Lung (tissue), 12 donors: ENCODE data around the gene ZNF641. TPM values are rescaled to one million over a fixed set of nuclear protein-coding genes. Genes with fewer than 3 reads are reported as not detected.

Source experiments
- ATAC-seq: fragments of 200-7000 bp; cut with Tn5 transposase; one replicate; pipeline ENCODE4 v1.9.1; 2020; ENCODE audit warnings: moderate number of reproducible peaks; ENCODE audit not compliant: insufficient read depth, low FRiP score
- DNase-seq, 3 donors: peaks; one replicate each; pipeline ENCODE4 v3.0.0-alpha.2; 2013 to 2017
- H3K27ac ChIP-seq, 2 donors: one replicate each; pipeline ENCODE4 v1.5.1; 2013; ENCODE audit warnings: mild to moderate bottlenecking in 2 of 2, moderate library complexity in 2 of 2, control low read depth in 1 of 2, inconsistent platforms in 1 of 2, low read depth in 1 of 2, low read length in 1 of 2
- H3K27me3 ChIP-seq, 3 donors: one replicate each; pipeline ENCODE4 v1.5.1; 2013; ENCODE audit warnings: low read length in 2 of 3; ENCODE audit not compliant: control insufficient read depth in 3 of 3, insufficient read depth in 3 of 3
- H3K36me3 ChIP-seq, 4 donors: one replicate each; pipeline ENCODE4 v1.5.1; 2013; ENCODE audit warnings: low read length in 4 of 4, mild to moderate bottlenecking in 1 of 4, moderate library complexity in 1 of 4; ENCODE audit not compliant: control insufficient read depth in 4 of 4, insufficient read depth in 4 of 4
- H3K4me1 ChIP-seq, 5 donors: one replicate each; pipeline ENCODE4 v1.5.1; 2013; ENCODE audit warnings: low read length in 5 of 5, mild to moderate bottlenecking in 2 of 5, moderate library complexity in 1 of 5; ENCODE audit not compliant: control insufficient read depth in 5 of 5, insufficient read depth in 5 of 5
- H3K4me3 ChIP-seq: one replicate; pipeline ENCODE4 v1.5.1; 2013; ENCODE audit warnings: mild to moderate bottlenecking, control low read depth, moderate library complexity
- H3K9ac ChIP-seq, 2 donors: one replicate each; pipeline ENCODE4 v1.5.1; 2013; ENCODE audit warnings: low read length in 2 of 2, control low read depth in 1 of 2; ENCODE audit not compliant: insufficient read depth in 1 of 2
- H3K9me3 ChIP-seq, 4 donors: one replicate each; pipeline ENCODE4 v1.5.1; 2013; ENCODE audit warnings: low read length in 3 of 4, mild to moderate bottlenecking in 1 of 4, moderate library complexity in 1 of 4; ENCODE audit not compliant: control insufficient read depth in 4 of 4, insufficient read depth in 3 of 4
- WGBS, 2 donors: extraction: QIAGEN DNeasy Blood & Tissue Kit; methylation state at CpG; one replicate each; pipeline ENCODE4 v1.1.7; 2013; 5-methylcytosine and 5-hydroxymethylcytosine counted together
- polyA plus RNA-seq, 2 donors: library from polyadenylated mRNA; stranded (reverse); fragments of 200-250 nt; gene quantifications; one replicate each; pipeline ENCODE4 v1.2.1, GENCODE V29; 2013
- total RNA-seq, 2 donors: library from RNA; depleted of rRNA in 1 of 2; stranded (reverse); fragments of >200 nt in 1 of 2; gene quantifications; one replicate each; pipeline ENCODE4 v1.2.1, GENCODE V29; 2014 to 2021
- TF ChIP-seq, protein P1 (sequence below): IDR thresholded peaks from 2 replicates; pipeline ENCODE4 v1.5.1; 2012; ENCODE audit warnings: mild to moderate bottlenecking; ENCODE audit errors: control extremely low read depth, extremely low read depth
- donor health status: control.
- donor health status: control.
- donor health status: Bipolar disorder and iron deficiency.
- donor health status: healthy.
- donor health status: DM: yes; HTN: yes; CAD: no.

The ZNF641 gene
- total and polyA plus RNA-seq, 4 donors = 6.9 to 26.8 (median 17.3) TPM

DNA sequence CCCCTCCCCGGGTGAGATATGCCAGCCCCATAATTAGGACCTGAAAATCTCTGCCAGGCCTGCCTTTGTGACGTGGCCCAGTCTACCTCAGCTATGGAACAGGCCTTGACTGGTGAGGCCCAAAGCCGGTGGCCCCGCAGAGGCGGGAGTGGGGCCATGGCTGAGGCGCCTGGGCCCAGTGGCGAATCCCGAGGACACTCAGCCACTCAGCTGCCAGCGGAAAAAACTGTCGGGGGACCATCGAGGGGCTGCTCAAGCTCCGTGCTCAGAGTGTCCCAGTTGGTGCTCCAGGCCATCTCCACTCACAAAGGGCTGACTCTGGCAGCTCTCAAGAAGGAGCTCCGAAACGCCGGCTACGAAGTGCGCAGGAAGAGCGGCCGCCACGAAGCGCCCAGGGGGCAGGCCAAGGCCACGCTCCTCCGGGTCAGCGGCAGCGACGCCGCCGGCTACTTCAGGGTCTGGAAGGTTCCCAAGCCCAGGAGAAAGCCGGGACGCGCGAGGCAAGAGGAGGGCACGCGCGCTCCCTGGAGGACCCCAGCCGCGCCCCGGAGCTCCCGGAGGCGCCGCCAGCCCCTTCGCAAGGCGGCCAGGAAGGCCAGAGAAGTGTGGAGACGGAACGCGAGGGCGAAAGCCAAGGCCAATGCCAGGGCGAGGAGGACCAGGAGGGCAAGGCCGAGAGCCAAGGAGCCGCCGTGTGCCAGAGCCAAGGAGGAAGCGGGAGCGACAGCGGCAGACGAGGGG is 21.4 kb downstream of the ZNF641 start:
- H3K9me3 ChIP-seq = no peaks in the 10 kb centered on the region
- ATAC-seq (no peak), DNase-seq (no peak)
- H3K27me3 ChIP-seq = no peaks in the 10 kb centered on the region
- WGBS, 2 donors = 91 to 94% methylated on average over 53 to 55 of the region's 55 CpGs
- H3K27ac ChIP-seq = no peak overlapping the region
- H3K36me3 ChIP-seq = no peaks in the 10 kb centered on the region
- no peak overlapping the region for H3K9ac ChIP-seq
- TF ChIP-seq, protein P1, sequence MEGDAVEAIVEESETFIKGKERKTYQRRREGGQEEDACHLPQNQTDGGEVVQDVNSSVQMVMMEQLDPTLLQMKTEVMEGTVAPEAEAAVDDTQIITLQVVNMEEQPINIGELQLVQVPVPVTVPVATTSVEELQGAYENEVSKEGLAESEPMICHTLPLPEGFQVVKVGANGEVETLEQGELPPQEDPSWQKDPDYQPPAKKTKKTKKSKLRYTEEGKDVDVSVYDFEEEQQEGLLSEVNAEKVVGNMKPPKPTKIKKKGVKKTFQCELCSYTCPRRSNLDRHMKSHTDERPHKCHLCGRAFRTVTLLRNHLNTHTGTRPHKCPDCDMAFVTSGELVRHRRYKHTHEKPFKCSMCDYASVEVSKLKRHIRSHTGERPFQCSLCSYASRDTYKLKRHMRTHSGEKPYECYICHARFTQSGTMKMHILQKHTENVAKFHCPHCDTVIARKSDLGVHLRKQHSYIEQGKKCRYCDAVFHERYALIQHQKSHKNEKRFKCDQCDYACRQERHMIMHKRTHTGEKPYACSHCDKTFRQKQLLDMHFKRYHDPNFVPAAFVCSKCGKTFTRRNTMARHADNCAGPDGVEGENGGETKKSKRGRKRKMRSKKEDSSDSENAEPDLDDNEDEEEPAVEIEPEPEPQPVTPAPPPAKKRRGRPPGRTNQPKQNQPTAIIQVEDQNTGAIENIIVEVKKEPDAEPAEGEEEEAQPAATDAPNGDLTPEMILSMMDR = no peak
- no peak overlapping the region for H3K4me3 ChIP-seq
- H3K4me1 ChIP-seq = no peaks in the 10 kb centered on the region

DNA sequence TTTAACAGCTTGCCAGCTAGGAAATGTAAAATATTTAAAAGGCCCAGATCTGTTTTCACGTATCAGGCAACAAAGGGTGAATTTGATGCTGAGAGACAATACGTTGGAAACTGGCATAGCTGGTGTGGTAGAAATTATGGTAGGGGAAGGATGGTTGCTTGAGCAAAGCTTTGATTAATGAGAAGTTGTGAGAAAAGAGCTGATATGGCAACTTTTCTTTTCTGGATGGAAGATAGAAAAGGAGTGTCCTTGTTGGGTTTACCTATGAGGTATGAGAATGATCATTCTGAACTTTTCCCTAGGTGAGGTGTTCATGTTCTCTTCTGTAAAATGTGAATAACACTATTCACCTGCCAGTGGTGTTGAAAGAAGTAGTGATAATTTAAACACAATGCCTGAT is 34.2 kb downstream of the ZNF641 start:
- no peaks in the 10 kb centered on the region for H3K27me3 ChIP-seq
- H3K9me3 ChIP-seq = no peaks in the 10 kb centered on the region
- 88 to 90% methylated on average over 2 of the region's 2 CpGs for WGBS, 2 donors
- no peak overlapping the region for H3K4me3 ChIP-seq
- ATAC-seq = no peak
- no peaks in the 10 kb centered on the region for H3K36me3 ChIP-seq
- H3K9ac ChIP-seq = no peak overlapping the region
- no peak overlapping the region for H3K27ac ChIP-seq
- H3K4me1 ChIP-seq = no peaks in the 10 kb centered on the region
- TF ChIP-seq, protein P1 = no peak
- no peak for DNase-seq

DNA sequence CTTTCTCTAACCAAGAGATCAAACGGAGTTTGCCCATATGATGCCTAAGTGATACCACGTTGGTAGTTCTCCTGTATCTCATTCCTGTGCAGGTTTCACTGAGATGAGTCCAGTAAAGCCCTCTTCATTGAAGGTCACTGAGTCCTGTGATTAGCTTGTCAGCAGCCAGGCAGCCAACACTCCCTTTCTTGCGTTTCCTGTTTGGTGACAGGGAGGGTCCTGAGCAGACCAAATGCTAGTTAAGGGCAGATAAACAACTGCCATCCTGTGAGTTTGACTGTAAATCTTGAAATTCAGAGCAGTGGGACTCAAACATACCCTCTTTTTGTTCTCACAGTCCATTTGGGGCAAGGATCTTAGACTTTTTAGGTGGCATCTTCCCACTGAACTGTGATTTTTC is 39.4 kb downstream of the ZNF641 start:
- Histone ChIP-seq H3K27me3 (no peaks in the 10 kb centered on the region), H3K9ac (no peak overlapping the region), H3K4me3 (no peak overlapping the region), H3K36me3 (no peaks in the 10 kb centered on the region), H3K4me1 (no peaks in the 10 kb centered on the region), H3K27ac (no peak overlapping the region), H3K9me3 (no peaks in the 10 kb centered on the region)
- TF ChIP-seq, protein P1 = no peak
- no peak for DNase-seq
- no peak for ATAC-seq
- WGBS, 2 donors = 48 to 72% methylated on average over 3 of the region's 3 CpGs

DNA sequence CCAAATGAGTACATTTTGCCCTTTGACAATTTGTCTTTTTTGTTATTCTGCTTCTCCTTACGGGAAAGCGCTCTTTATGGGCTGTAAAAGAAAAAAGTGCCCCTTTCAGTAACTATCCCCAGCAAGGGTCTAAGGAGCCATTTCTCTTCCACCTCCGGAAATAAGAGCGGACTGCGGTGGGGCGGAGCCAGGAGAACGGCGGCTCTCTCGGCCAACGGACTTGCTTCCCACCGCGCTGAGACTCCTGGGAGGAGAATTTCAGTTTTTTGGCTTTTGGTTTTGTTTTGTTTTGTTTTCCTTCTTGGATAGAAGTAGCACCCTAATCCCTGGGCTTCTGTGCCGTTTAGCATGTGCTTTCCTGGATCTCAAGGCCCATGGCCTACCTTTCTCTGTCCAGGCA is 43.5 kb downstream of the ZNF641 start:
- WGBS, 2 donors = 96 to 97% methylated on average over 13 of the region's 13 CpGs
- H3K9ac ChIP-seq = no peak overlapping the region
- no peaks in the 10 kb centered on the region for H3K36me3 ChIP-seq
- ATAC-seq (no peak), DNase-seq (no peak)
- TF ChIP-seq, protein P1 = no peak
- no peaks in the 10 kb centered on the region for H3K27me3 ChIP-seq
- H3K4me1 ChIP-seq = no peaks in the 10 kb centered on the region
- H3K9me3 ChIP-seq = no peaks in the 10 kb centered on the region
- no peak overlapping the region for H3K4me3 ChIP-seq
- H3K27ac ChIP-seq = no peak overlapping the region
